Cardiac muscle cell (in vitro differentiated cells and primary cell): Measurements from ENCODE around the gene SPATS2L. TPM values are rescaled to one million over a fixed set of nuclear protein-coding genes. Genes with fewer than 3 reads are reported as not detected.
"Not testable (repeated sequence)": the region's sequence is repeated elsewhere in the genome, so short reads cannot be mapped to it uniquely, and the experiment has no call there.

Source experiments
- DNase-seq, 2 donors: peaks; one replicate each; pipeline versions ENCODE4 v3.0.0 to v3.0.0-alpha.2; 2010 to 2017; ENCODE audit warnings: low read depth in 1 of 2, low spot score in 1 of 2
- H3K27ac ChIP-seq: fragments of 200-600 bp; sonication (generic); 2 replicates; pipeline ENCODE4 v1.5.1; 2016
- H3K27me3 ChIP-seq: fragments of 200-600 bp; sonication (generic); 2 replicates; pipeline ENCODE4 v1.6.0; 2016; ENCODE audit warnings: control low read depth
- H3K36me3 ChIP-seq: fragments of 200-600 bp; sonication (generic); 2 replicates; pipeline ENCODE4 v1.5.1; 2016; ENCODE audit warnings: control low read depth
- H3K4me1 ChIP-seq: fragments of 200-600 bp; sonication (generic); 2 replicates; pipeline ENCODE4 v1.8.1; 2017; ENCODE audit warnings: low read depth, mild to moderate bottlenecking, mixed run types
- H3K4me3 ChIP-seq: fragments of 200-600 bp; sonication (generic); 2 replicates; pipeline ENCODE4 v1.5.1; 2016; ENCODE audit warnings: mild to moderate bottlenecking
- H3K9me3 ChIP-seq: fragments of 200-600 bp; sonication (generic); 2 replicates; pipeline ENCODE4 v1.5.1; 2017; ENCODE audit warnings: low read depth, mild to moderate bottlenecking, control low read depth
- CTCF ChIP-seq: IDR thresholded peaks from 2 replicates; pipeline ENCODE4 v1.5.1; 2012; ENCODE audit warnings: low read depth, mild to moderate bottlenecking, low read length
- polyA plus RNA-seq: library from polyadenylated mRNA; unstranded; fragments of >200 nt; fragmentation: Nextera tagmentation; extraction: Ambion mirVana; gene quantifications from 2 replicates; pipeline ENCODE4 v1.2.1, GENCODE V29; 2016
- total RNA-seq: library from RNA; depleted of rRNA; stranded (reverse); fragments of >200 nt; gene quantifications from 2 replicates; pipeline ENCODE4 v1.2.3, GENCODE V29; 2016

The SPATS2L gene
- total and polyA plus RNA-seq, 2 experiments from 2014 or later: 20.0 to 37.4 TPM

- no peak overlapping the region for H3K4me3 ChIP-seq
- no peaks in the 10 kb centered on the region for H3K9me3 ChIP-seq
- H3K27ac ChIP-seq: no peak overlapping the region
- no peaks in the 10 kb centered on the region for H3K4me1 ChIP-seq
- H3K27me3 ChIP-seq: no peaks in the 10 kb centered on the region
- no peaks in the 10 kb centered on the region for H3K36me3 ChIP-seq
- no peak for DNase-seq
- TF ChIP-seq CTCF: no peak
Observed at GRCh38 chr2:200338692-200339091, 32.2 kb downstream of the SPATS2L start.

- no peak for TF ChIP-seq CTCF
- H3K4me1 ChIP-seq: no peaks in the 10 kb centered on the region
- no peaks in the 10 kb centered on the region for H3K36me3 ChIP-seq
- peak in 1 of 2 donors; percentile 73 for DNase-seq
- no peaks in the 10 kb centered on the region for H3K9me3 ChIP-seq
- H3K27ac ChIP-seq: no peak overlapping the region
- H3K4me3 ChIP-seq: no peak overlapping the region
- H3K27me3 ChIP-seq: no peaks in the 10 kb centered on the region
Observed at GRCh38 chr2:200340508-200341224, 34.2 kb downstream of the SPATS2L start.

- Histone ChIP-seq H3K4me1 (no peaks in the 10 kb centered on the region), H3K27me3 (no peaks in the 10 kb centered on the region), H3K36me3 (no peaks in the 10 kb centered on the region), H3K9me3 (no peaks in the 10 kb centered on the region), H3K27ac (no peak overlapping the region), H3K4me3 (no peak overlapping the region)
- peak in 1 of 2 donors; percentile 43 for DNase-seq
- TF ChIP-seq CTCF: no peak
Observed at GRCh38 chr2:200341376-200341775, 34.9 kb downstream of the SPATS2L start.

- Histone ChIP-seq H3K27ac (no peak overlapping the region), H3K4me3 (no peak overlapping the region), H3K9me3 (no peaks in the 10 kb centered on the region), H3K36me3 (no peaks in the 10 kb centered on the region), H3K27me3 (no peaks in the 10 kb centered on the region), H3K4me1 (no peaks in the 10 kb centered on the region)
- TF ChIP-seq CTCF: no peak
- DNase-seq: no peak
Observed at GRCh38 chr2:200342235-200342634, 35.7 kb downstream of the SPATS2L start.

- Histone ChIP-seq H3K4me1 (no peaks in the 10 kb centered on the region), H3K9me3 (no peaks in the 10 kb centered on the region), H3K36me3 (no peaks in the 10 kb centered on the region), H3K27me3 (no peaks in the 10 kb centered on the region), H3K27ac (no peak overlapping the region), H3K4me3 (no peak overlapping the region)
- no peak for TF ChIP-seq CTCF
- DNase-seq: no peak
Observed at GRCh38 chr2:200342654-200343053, 36.2 kb downstream of the SPATS2L start.

- DNase-seq, H3K4me3 ChIP-seq, H3K9me3 ChIP-seq, H3K27me3 ChIP-seq, H3K36me3 ChIP-seq, H3K27ac ChIP-seq, H3K4me1 ChIP-seq: not testable (repeated sequence)
Observed at GRCh38 chr2:200344202-200344601, 37.7 kb downstream of the SPATS2L start.
